IMR-90 (cell line): ENCODE data around the gene PDCD6IP. TPM values are rescaled to one million over a fixed set of nuclear protein-coding genes. Genes with fewer than 3 reads are reported as not detected.

ENCODE experiments used
- ATAC-seq: fragments of 200-7000 bp; cut with Tn5 transposase; 2 replicates; pipeline ENCODE4 v1.9.1; 2020; ENCODE audit warnings: low read depth, mild to moderate bottlenecking, moderate library complexity
- BruUV-seq: library from RNA; stranded (reverse); fragments of 400-500 nt; replicated peaks from 2 replicates; lab custom pipeline; 2021; lab: Mats Ljungman, UMichigan
- CTCF ChIA-PET: fragments of 300-600 bp; formaldehyde crosslinking; extraction: SDS; loops from one replicate; lab custom pipeline; 2021; ENCODE audit warnings: antibody characterized with exemption; lab: Yijun Ruan, JAX
- POLR2A ChIA-PET: fragments of 300-600 bp; sonication (Branson Sonifier 250); formaldehyde crosslinking; loops from one replicate; lab custom pipeline; 2022; ENCODE audit warnings: antibody characterized with exemption; ENCODE audit not compliant: unreplicated experiment; lab: Charles Lee
- DNase-seq: peaks from one replicate; pipeline ENCODE4 v3.0.0; 2013
- H2AFZ ChIP-seq: replicated peaks from 2 replicates; pipeline ENCODE3; 2013; ENCODE audit warnings: low read length, mild to moderate bottlenecking; ENCODE audit not compliant: poor library complexity
- H2AK5ac ChIP-seq: 2 replicates; pipeline ENCODE4 v1.6.1; 2013; ENCODE audit warnings: low read depth, low read length, inconsistent platforms
- H2AK9ac ChIP-seq: replicated peaks from 2 replicates; pipeline ENCODE3; 2013; ENCODE audit warnings: mild to moderate bottlenecking, low read depth, low read length, moderate library complexity; ENCODE audit not compliant: poor library complexity
- H2BK120ac ChIP-seq: 2 replicates; pipeline ENCODE4 v1.6.1; 2013; ENCODE audit warnings: low read depth, low read length, inconsistent platforms
- H2BK15ac ChIP-seq: 3 replicates; pipeline ENCODE4 v1.6.1; 2013; ENCODE audit warnings: low read depth, low read length, inconsistent platforms
- H2BK20ac ChIP-seq: 2 replicates; pipeline ENCODE4 v1.6.1; 2013; ENCODE audit warnings: low read depth, mild to moderate bottlenecking, inconsistent platforms, low read length, moderate library complexity
- H2BK5ac ChIP-seq: 2 replicates; pipeline ENCODE4 v1.6.1; 2013; ENCODE audit warnings: mild to moderate bottlenecking, low read depth, low read length, inconsistent platforms; ENCODE audit not compliant: poor library complexity, severe bottlenecking
- H3K14ac ChIP-seq: replicated peaks from 2 replicates; pipeline ENCODE4 v1.6.1; 2013; ENCODE audit warnings: low read depth, low read length, inconsistent platforms
- H3K18ac ChIP-seq: 2 replicates; pipeline ENCODE4 v1.6.1; 2013; ENCODE audit warnings: low read depth, low read length, control low read depth
- H3K23ac ChIP-seq: 2 replicates; pipeline ENCODE4 v1.6.1; 2013; ENCODE audit warnings: low read depth, low read length, inconsistent platforms
- H3K27ac ChIP-seq: 2 replicates; pipeline ENCODE4 v1.5.1; 2013; ENCODE audit warnings: mild to moderate bottlenecking, control low read depth, low read length; ENCODE audit not compliant: insufficient read depth
- H3K27me3 ChIP-seq: 2 replicates; pipeline ENCODE4 v1.6.1; 2013; ENCODE audit warnings: low read length; ENCODE audit not compliant: control insufficient read depth, insufficient read depth
- H3K36me3 ChIP-seq: 2 replicates; pipeline ENCODE4 v1.6.1; 2013; ENCODE audit warnings: low read length, mixed read lengths; ENCODE audit not compliant: control insufficient read depth, insufficient read depth
- H3K4ac ChIP-seq: 2 replicates; pipeline ENCODE4 v1.6.1; 2013; ENCODE audit warnings: low read depth, low read length, inconsistent platforms
- H3K4me1 ChIP-seq: 2 replicates; pipeline ENCODE4 v1.6.1; 2013; ENCODE audit warnings: low read length, mixed read lengths; ENCODE audit not compliant: control insufficient read depth, insufficient read depth
- H3K4me2 ChIP-seq: 2 replicates; pipeline ENCODE4 v1.6.1; 2013; ENCODE audit warnings: low read depth, mild to moderate bottlenecking, control low read depth, low read length, moderate library complexity
- H3K4me3 ChIP-seq: 2 replicates; pipeline ENCODE4 v1.5.1; 2013; ENCODE audit warnings: low read depth, mild to moderate bottlenecking, control low read depth, low read length, moderate library complexity; ENCODE audit not compliant: insufficient read depth
- H3K56ac ChIP-seq: 2 replicates; pipeline ENCODE4 v1.6.1; 2013; ENCODE audit warnings: low read length, inconsistent platforms; ENCODE audit not compliant: insufficient read depth; ENCODE audit errors: extremely low read depth
- H3K79me1 ChIP-seq, 2 experiments: 2 replicates each; pipeline ENCODE4 v1.6.1; 2013; ENCODE audit warnings: low read length in 2 of 2, inconsistent platforms in 1 of 2, low read depth in 1 of 2
- H3K9ac ChIP-seq: 2 replicates; pipeline ENCODE4 v1.6.1; 2013; ENCODE audit warnings: low read depth, low read length, control low read depth
- H3K9me1 ChIP-seq: 2 replicates; pipeline ENCODE4 v1.6.1; 2013; ENCODE audit warnings: low read length, inconsistent platforms; ENCODE audit not compliant: insufficient read depth
- H3K9me3 ChIP-seq: 2 replicates; pipeline ENCODE4 v1.6.1; 2013; ENCODE audit warnings: low read length; ENCODE audit not compliant: control insufficient read depth, insufficient read depth
- H4K20me1 ChIP-seq: 2 replicates; pipeline ENCODE4 v1.6.1; 2013; ENCODE audit warnings: low read length, inconsistent platforms; ENCODE audit not compliant: insufficient read depth
- H4K5ac ChIP-seq: 2 replicates; pipeline ENCODE4 v1.6.1; 2013; ENCODE audit warnings: mild to moderate bottlenecking, low read depth, low read length, control low read depth
- H4K8ac ChIP-seq, 2 experiments: 2 replicates each; pipeline ENCODE4 v1.6.1; 2013; ENCODE audit warnings: low read depth in 2 of 2, low read length in 2 of 2, control low read depth in 1 of 2, inconsistent platforms in 1 of 2
- H4K91ac ChIP-seq: 2 replicates; pipeline ENCODE4 v1.6.1; 2013; ENCODE audit warnings: low read depth, low read length, inconsistent platforms; ENCODE audit not compliant: insufficient read depth
- BHLHE40 ChIP-seq: fragments of 150-350 bp; IDR thresholded peaks from 2 replicates; pipeline ENCODE4 v1.6.1; 2016; ENCODE audit warnings: mild to moderate bottlenecking, low read depth, low read length
- CEBPB ChIP-seq: IDR thresholded peaks from 2 replicates; pipeline ENCODE4 v1.6.1; 2012; ENCODE audit warnings: low read depth, low read length, improper control_type of control experiment
- CHD1 ChIP-seq: IDR thresholded peaks from 2 replicates; pipeline ENCODE4 v1.6.1; 2012; ENCODE audit warnings: low read depth, low read length, improper control_type of control experiment
- CTCF ChIP-seq: conservative IDR thresholded peaks from 2 replicates; pipeline ENCODE4 v1.5.1; 2012; ENCODE audit warnings: mild to moderate bottlenecking, low read depth, low read length, improper control_type of control experiment
- ELK1 ChIP-seq: fragments of 150-350 bp; IDR thresholded peaks from 2 replicates; pipeline ENCODE4 v1.6.1; 2016; ENCODE audit warnings: low read depth, mild to moderate bottlenecking, low read length, moderate library complexity, borderline replicate concordance
- FOS ChIP-seq: fragments of 150-350 bp; IDR thresholded peaks from 2 replicates; pipeline ENCODE4 v1.6.1; 2016; ENCODE audit warnings: low read depth, low read length
- MAFK ChIP-seq: IDR thresholded peaks from 2 replicates; pipeline ENCODE4 v1.6.1; 2012; ENCODE audit warnings: low read depth, low read length, improper control_type of control experiment
- MAZ ChIP-seq: IDR thresholded peaks from 2 replicates; pipeline ENCODE4 v1.6.1; 2012; ENCODE audit warnings: low read depth, mild to moderate bottlenecking, low read length, improper control_type of control experiment, moderate library complexity, borderline replicate concordance
- MXI1 ChIP-seq: IDR thresholded peaks from 2 replicates; pipeline ENCODE4 v1.6.1; 2012; ENCODE audit warnings: low read depth, mild to moderate bottlenecking, low read length, moderate library complexity, borderline replicate concordance
- NFE2L2 ChIP-seq: fragments of 150-350 bp; IDR thresholded peaks from 2 replicates; pipeline ENCODE4 v1.6.1; 2016; ENCODE audit warnings: low read depth, mild to moderate bottlenecking, low read length
- POLR2A ChIP-seq: IDR thresholded peaks from 2 replicates; pipeline ENCODE4 v1.6.1; 2012; ENCODE audit warnings: mild to moderate bottlenecking, low read depth, low read length
- RAD21 ChIP-seq: IDR thresholded peaks from 2 replicates; pipeline ENCODE4 v1.6.1; 2012; ENCODE audit warnings: low read length, improper control_type of control experiment
- RCOR1 ChIP-seq: IDR thresholded peaks from 2 replicates; pipeline ENCODE4 v1.6.1; 2012; ENCODE audit warnings: mild to moderate bottlenecking, low read length, improper control_type of control experiment; ENCODE audit not compliant: insufficient replicate concordance
- RFX5 ChIP-seq: IDR thresholded peaks from 2 replicates; pipeline ENCODE4 v1.8.0; 2012; ENCODE audit warnings: low read depth, mild to moderate bottlenecking, low read length, moderate library complexity
- SMC3 ChIP-seq: fragments of 150-350 bp; IDR thresholded peaks from 2 replicates; pipeline ENCODE4 v1.6.1; 2016; ENCODE audit warnings: low read depth, mild to moderate bottlenecking, antibody characterized with exemption, low read length, moderate library complexity
- USF2 ChIP-seq: fragments of 150-350 bp; IDR thresholded peaks from 2 replicates; pipeline ENCODE4 v1.6.1; 2017; ENCODE audit warnings: mild to moderate bottlenecking, antibody characterized with exemption, low read length, low read depth
- WGBS, 2 experiments: methylation state at CpG; one replicate each; pipeline versions ENCODE4 v1.1.5 to v1.1.7; 2013; ENCODE audit warnings: missing lambda C conversion rate in 2 of 2; ENCODE audit not compliant: insufficient read length in 1 of 2; ENCODE audit errors: extremely low coverage in 2 of 2; 5-methylcytosine and 5-hydroxymethylcytosine counted together
- dilution Hi-C: fragments of 300-500 bp; cut with HindIII; formaldehyde crosslinking; loops from one replicate; pipeline ENCODE4 v1.14.3; 2018; ENCODE audit warnings: low sequenced_read_pairs; ENCODE audit not compliant: unreplicated experiment
- in situ Hi-C: fragments of 300-500 bp; cut with MboI; formaldehyde crosslinking; loops from 3 replicates; pipeline ENCODE4 v1.14.3; 2019; ENCODE audit warnings: low sequenced_read_pairs, inconsistent platforms, mixed read lengths
- intact Hi-C: fragments of 100-400 bp; cut with micrococcal nuclease; formaldehyde crosslinking; loops from 2 replicates; pipeline ENCODE4 v1.10.0; 2022
- polyA plus RNA-seq, 3 experiments: library from polyadenylated mRNA; depleted of rRNA; stranded (reverse); fragments of >200 nt; gene quantifications; 2 replicates each; pipeline ENCODE4 v1.2.3, GENCODE V29; 2012; ENCODE audit warnings: low replicate concordance in 1 of 3
- total RNA-seq: library from RNA; depleted of rRNA; stranded (reverse); fragments of >200 nt; gene quantifications from 2 replicates; pipeline ENCODE4 v1.2.3, GENCODE V29; 2012

PDCD6IP gene
- total and polyA plus RNA-seq, 2 of the 4 experiments (the other 2 are of a cell fraction) = 68.1 to 78.3 TPM

- ATAC-seq = no peak; the same call in 1 of the 2 replicates
- no peak for TF ChIP-seq RCOR1
- TF ChIP-seq MXI1 = no peak
- TF ChIP-seq SMC3 = no peak
- TF ChIP-seq MAZ = no peak
- no peak for TF ChIP-seq ELK1
- no peak for TF ChIP-seq BHLHE40
- no peak for TF ChIP-seq USF2
- TF ChIP-seq RFX5 = no peak
- no peak for TF ChIP-seq NFE2L2
- no peak for TF ChIP-seq RAD21
- no peak for TF ChIP-seq POLR2A
- TF ChIP-seq FOS = no peak
- no peak for TF ChIP-seq CTCF
- TF ChIP-seq CHD1 = no peak
- TF ChIP-seq MAFK = no peak
- TF ChIP-seq CEBPB = no peak
- Histone ChIP-seq H2BK5ac (peak overlapping the region; percentile 48), H3K56ac (peak overlapping the region; percentile 79), H3K4me3 (peak overlapping the region; percentile 73), H3K14ac (peak overlapping the region; percentile 78), H3K79me1 (peaks cover 6 to 39% of the 10 kb centered on the region in 2 experiments), H3K9me1 (peaks cover 4% of the 10 kb centered on the region), H4K91ac (peak overlapping the region; percentile 49), H3K9me3 (no peaks in the 10 kb centered on the region), H3K36me3 (peaks cover 6% of the 10 kb centered on the region), H4K20me1 (peaks cover 21% of the 10 kb centered on the region; the same call in 1 of the 2 replicates), H3K4me1 (peaks cover 3% of the 10 kb centered on the region), H2AK5ac (peak overlapping the region; percentile 40; the same call in 1 of the 2 replicates), H2BK20ac (peak overlapping the region; percentile 23; the same call in 1 of the 2 replicates), H3K4me2 (peak overlapping the region; percentile 89), H2AFZ (peak overlapping the region; percentile 95), H3K27ac (peak overlapping the region; percentile 55), H2AK9ac (peak overlapping the region; percentile 81), H3K9ac (peak overlapping the region; percentile 72), H2BK15ac (peak overlapping the region; percentile 30; the same call in 1 of the 3 replicates), H4K5ac (peak overlapping the region; percentile 62), H3K18ac (0 out of 2 replicates have a peak overlapping the region, but pooled peaks have one; percentile 12), H3K23ac (peak overlapping the region; percentile 30), H3K4ac (peak overlapping the region; percentile 75), H2BK120ac (peak overlapping the region; percentile 30), H3K27me3 (no peaks in the 10 kb centered on the region), H4K8ac (peak overlapping the region; percentile 51 to 87)
- ChIA-PET CTCF (interaction anchor here (3.0 kb wide), 1 partner anchor 11 kb away, joined by 8 read pairs; no protein-coding TSS in a partner anchor), POLR2A (interaction anchor here (0.6 to 1.3 kb wide), 3 partner anchors 9 to 146 kb away, joined by 3 to 4 read pairs (median 3); no protein-coding TSS in a partner anchor)
- in situ Hi-C loops (loop anchor here (25.0 kb wide), 1 partner anchor 836 kb away; the partner anchor contains the start of gene CCR4), dilution Hi-C loops (no loop called here), intact Hi-C loops (no loop called here)
- DNase-seq = no peak
- BruUV-seq = no TSS peak
- WGBS, 2 experiments = 0% methylated on average over 3 of the region's 9 CpGs; no CpG with 5 or more reads in 1 of the 2 experiments
These were observed 365 bp upstream of the PDCD6IP start for GRCh38 chr3:33798113-33798417.
